HCT116 (cell line): ENCODE data around the gene DPYD. TPM values are rescaled to one million over a fixed set of nuclear protein-coding genes. Genes with fewer than 3 reads are reported as not detected.

Source experiments
- ATAC-seq: fragments of 200-7000 bp; cut with Tn5 transposase; 2 replicates; pipeline ENCODE4 v1.9.1; 2020; ENCODE audit warnings: mild to moderate bottlenecking, moderate library complexity
- BruUV-seq: library from RNA; stranded (reverse); fragments of 400-500 nt; replicated peaks from 2 replicates; lab custom pipeline; 2021; lab: Mats Ljungman, UMichigan
- CTCF ChIA-PET: fragments of 300-600 bp; sonication (Branson Sonifier 250); formaldehyde crosslinking; loops from one replicate; lab custom pipeline; 2021; ENCODE audit warnings: antibody characterized with exemption; lab: Charles Lee
- POLR2A ChIA-PET: fragments of 300-600, 350-600 bp; sonication (Branson Sonifier 250); formaldehyde crosslinking; loops from one replicate; lab custom pipeline; 2021; ENCODE audit warnings: antibody characterized with exemption; lab: Charles Lee
- RAD21 ChIA-PET, 2 experiments: fragments of 300-600 bp; sonication (Branson Sonifier 250); formaldehyde crosslinking; loops; one replicate each; lab custom pipeline; 2023; ENCODE audit warnings: low total read pairs in 2 of 2; ENCODE audit not compliant: uncharacterized antibody in 2 of 2, unreplicated experiment in 2 of 2, low non-redundant PET in 1 of 2; lab: Charles Lee
- DNase-seq: peaks from one replicate; pipeline ENCODE4 v3.0.0-alpha.2; 2010; ENCODE audit warnings: low read depth, low spot score
- H2AFZ ChIP-seq: fragments of 200-600 bp; shearing (Covaris generic), sonication (generic); 2 replicates; pipeline ENCODE4 v1.6.1; 2017; ENCODE audit warnings: low read depth, mixed run types, mixed read lengths, antibody characterized with exemption, low read length; ENCODE audit not compliant: poor library complexity, severe bottlenecking
- H3K27ac ChIP-seq: 2 replicates; pipeline ENCODE4 v1.5.1; 2012; ENCODE audit warnings: low read depth, low read length
- H3K27me3 ChIP-seq: fragments of 200-600 bp; sonication (generic); 2 replicates; pipeline ENCODE4 v1.6.1; 2016; ENCODE audit warnings: mixed run types, low read length, mixed read lengths; ENCODE audit not compliant: insufficient read depth
- H3K36me3 ChIP-seq, 2 experiments: fragments of 200-500 bp in 1 of 2; fragments of 200-600 bp in 1 of 2; sonication (Bioruptor generic) in 1 of 2; sonication (generic) in 1 of 2; 2 replicates each; pipeline versions ENCODE4 v1.5.1 to v1.6.1; 2014 to 2016; ENCODE audit warnings: low read length in 2 of 2, inconsistent platforms in 1 of 2, mixed read lengths in 1 of 2, mixed run types in 1 of 2; ENCODE audit not compliant: insufficient read depth in 2 of 2, control insufficient read depth in 1 of 2
- H3K4me1 ChIP-seq, 2 experiments: fragments of 200-600 bp in 1 of 2; sonication (generic) in 1 of 2; 2 replicates each; pipeline versions ENCODE4 v1.5.1 to v1.6.1; 2012 to 2017; ENCODE audit warnings: low read length in 2 of 2, inconsistent platforms in 1 of 2, mild to moderate bottlenecking in 1 of 2, mixed read lengths in 1 of 2, mixed run types in 1 of 2, moderate library complexity in 1 of 2; ENCODE audit not compliant: insufficient read depth in 2 of 2, control insufficient read depth in 1 of 2
- H3K4me2 ChIP-seq: fragments of 200-600 bp; sonication (generic); 2 replicates; pipeline ENCODE4 v1.6.1; 2017; ENCODE audit warnings: mixed run types, low read length, mixed read lengths
- H3K4me3 ChIP-seq, 2 experiments: fragments of 200-600 bp in 1 of 2; sonication (generic) in 1 of 2; replicated peaks in 1 of 2; 2 replicates each; pipeline ENCODE4 v1.5.1; 2011 to 2016; ENCODE audit warnings: low read length in 2 of 2, control low read depth in 1 of 2, low read depth in 1 of 2, mild to moderate bottlenecking in 1 of 2, mixed read lengths in 1 of 2, mixed run types in 1 of 2
- H3K79me2 ChIP-seq: fragments of 200-600 bp; sonication (generic); 2 replicates; pipeline ENCODE4 v1.6.1; 2017; ENCODE audit warnings: mild to moderate bottlenecking, mixed run types, low read length, moderate library complexity, mixed read lengths; ENCODE audit not compliant: insufficient read depth
- H3K9ac ChIP-seq: fragments of 200-600 bp; sonication (generic); 2 replicates; pipeline ENCODE4 v1.6.1; 2016; ENCODE audit warnings: low read length, mixed read lengths
- H3K9me2 ChIP-seq: fragments of 200-600 bp; sonication (generic), shearing (Covaris generic); 2 replicates; pipeline ENCODE4 v1.6.1; 2017; ENCODE audit warnings: mixed run types, mild to moderate bottlenecking, moderate library complexity; ENCODE audit not compliant: insufficient read depth
- H3K9me3 ChIP-seq, 2 experiments: fragments of 200-500 bp in 1 of 2; fragments of 200-600 bp in 1 of 2; sonication (Bioruptor generic) in 1 of 2; sonication (generic) in 1 of 2; 2 replicates each; pipeline ENCODE4 v1.6.1; 2014 to 2017; ENCODE audit warnings: low read length in 2 of 2, mixed read lengths in 2 of 2, inconsistent platforms in 1 of 2, low read depth in 1 of 2, mild to moderate bottlenecking in 1 of 2, mixed run types in 1 of 2, moderate library complexity in 1 of 2; ENCODE audit not compliant: control insufficient read depth in 1 of 2, insufficient read depth in 1 of 2
- H4K20me1 ChIP-seq: fragments of 200-600 bp; sonication (generic), shearing (Covaris generic); 2 replicates; pipeline ENCODE4 v1.6.1; 2017; ENCODE audit warnings: mixed run types, mild to moderate bottlenecking, moderate library complexity; ENCODE audit not compliant: insufficient read depth
- CBX3 ChIP-seq: IDR thresholded peaks from 2 replicates; pipeline ENCODE4 v1.6.1; 2012; ENCODE audit warnings: low read depth
- CEBPB ChIP-seq: IDR thresholded peaks from 2 replicates; pipeline ENCODE4 v1.6.1; 2012; ENCODE audit warnings: low read depth
- EGR1 ChIP-seq: IDR thresholded peaks from 2 replicates; pipeline ENCODE4 v1.6.1; 2012; ENCODE audit warnings: low read depth
- EZH2 ChIP-seq: fragments of 200-600 bp; sonication (generic); IDR thresholded peaks from 2 replicates; pipeline ENCODE4 v1.6.1; 2017; ENCODE audit warnings: antibody characterized with exemption, mixed run types
- FOSL1 ChIP-seq: IDR thresholded peaks from 2 replicates; pipeline ENCODE4 v1.6.1; 2012; ENCODE audit warnings: low read depth
- RAD21 ChIP-seq: IDR thresholded peaks from 2 replicates; pipeline ENCODE4 v1.6.1; 2012; ENCODE audit warnings: low read depth, mild to moderate bottlenecking
- SP1 ChIP-seq: IDR thresholded peaks from 2 replicates; pipeline ENCODE4 v1.6.1; 2012; ENCODE audit warnings: low read depth
- ZFX ChIP-seq: fragments of 450-650 bp; IDR thresholded peaks from 2 replicates; pipeline ENCODE4 v1.6.1; 2017
- ZNF274 ChIP-seq: fragments of 200-500 bp; sonication (Bioruptor generic); IDR thresholded peaks from 2 replicates; pipeline ENCODE4 v1.6.1; 2014; ENCODE audit warnings: mild to moderate bottlenecking, low read depth, low read length, inconsistent platforms
- intact Hi-C: fragments of 100-400 bp; cut with micrococcal nuclease; formaldehyde crosslinking; loops from 2 replicates; pipeline ENCODE4 v1.10.0; 2022
- total RNA-seq: library from RNA; stranded (reverse); gene quantifications from one replicate; pipeline ENCODE4 v1.2.1, GENCODE V29; 2021; ENCODE audit not compliant: unreplicated experiment
- TF ChIP-seq, protein P1 (sequence below): IDR thresholded peaks from 2 replicates; pipeline ENCODE4 v1.6.1; 2012; ENCODE audit warnings: low read depth
- TF ChIP-seq, protein P2 (sequence below): IDR thresholded peaks from 2 replicates; pipeline ENCODE4 v1.6.1; 2012
- TF ChIP-seq, protein P3 (sequence below): IDR thresholded peaks from 2 replicates; pipeline ENCODE4 v1.6.1; 2011; ENCODE audit warnings: mild to moderate bottlenecking, low read length, moderate library complexity; ENCODE audit not compliant: insufficient replicate concordance; ENCODE audit errors: extremely low read depth
- TF ChIP-seq, protein P4 (sequence below), 3 experiments: fragments of 200-600 bp in 1 of 3; sonication (generic) in 1 of 3; IDR thresholded peaks in 2 of 3; conservative IDR thresholded peaks in 1 of 3; 2 replicates each; pipeline ENCODE4 v1.5.1; 2012 to 2017; ENCODE audit warnings: low read depth in 2 of 3, low read length in 2 of 3, antibody characterized with exemption in 1 of 3, borderline replicate concordance in 1 of 3, control low read depth in 1 of 3, mild to moderate bottlenecking in 1 of 3, mixed read lengths in 1 of 3, mixed run types in 1 of 3, moderate library complexity in 1 of 3; ENCODE audit not compliant: insufficient read depth in 1 of 3
- TF ChIP-seq, protein P5 (sequence below): IDR thresholded peaks from 2 replicates; pipeline ENCODE4 v1.6.1; 2012

The DPYD gene
- total RNA-seq, 1 experiment from 2014 or later, result 1.7 TPM

DNA sequence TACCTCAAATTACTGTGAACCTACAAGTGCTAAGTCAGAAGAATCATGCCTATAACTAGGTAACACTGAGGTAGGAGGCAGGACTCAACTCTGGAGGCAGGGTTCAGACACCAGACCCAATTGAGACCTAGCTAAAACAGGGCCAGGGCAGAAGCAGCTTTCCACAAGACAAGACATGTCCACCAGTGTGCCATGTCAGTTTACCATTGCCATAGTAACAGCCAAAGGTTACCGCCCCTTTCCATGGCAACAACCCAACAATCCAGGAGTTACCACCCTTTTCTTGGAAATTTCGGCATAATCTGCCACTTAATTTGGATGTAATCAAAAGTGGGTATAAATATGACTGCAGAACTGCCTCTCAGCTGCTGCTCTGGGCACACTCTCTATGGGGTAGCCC is 432.3 kb downstream of the DPYD start:
- intact Hi-C loops, result no loop called here
- Histone ChIP-seq H3K27ac (no peak overlapping the region), H3K9me3 (no peaks in the 10 kb centered on the region), H3K27me3 (no peaks in the 10 kb centered on the region), H4K20me1 (no peaks in the 10 kb centered on the region), H2AFZ (no peak overlapping the region), H3K79me2 (no peaks in the 10 kb centered on the region), H3K36me3 (no peaks in the 10 kb centered on the region), H3K4me3 (no peak overlapping the region), H3K4me2 (no peak overlapping the region), H3K9ac (no peak overlapping the region), H3K9me2 (no peaks in the 10 kb centered on the region; the same call in 1 of the 2 replicates), H3K4me1 (peaks cover 0 to 4% of the 10 kb centered on the region in 2 experiments; a peak in 3 of 4 replicates)
- CTCF ChIA-PET, result no interaction called here
- RAD21 ChIA-PET, result no interaction called here
- BruUV-seq, result no TSS peak
- no peak for TF ChIP-seq CEBPB
- POLR2A ChIA-PET, result no interaction called here
- DNase-seq, result no peak
- ATAC-seq, result no peak

DNA sequence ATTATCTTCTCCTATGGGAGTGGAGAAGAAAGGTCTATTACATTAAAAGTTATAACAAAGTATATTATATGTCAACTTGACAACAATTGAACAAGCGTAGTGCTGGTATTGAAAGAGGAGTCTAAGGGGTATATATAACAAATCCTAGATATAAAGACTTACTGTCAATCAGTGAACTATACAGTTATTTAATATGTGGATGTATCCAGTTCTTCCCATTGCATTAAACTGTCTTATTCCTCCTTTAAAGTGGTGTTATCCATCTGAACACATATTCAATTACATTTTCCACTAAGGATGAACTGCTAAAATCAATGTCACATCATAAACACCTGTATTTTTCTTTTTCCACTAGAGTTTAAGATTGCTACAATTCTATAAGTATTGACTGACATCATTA is 438.8 kb downstream of the DPYD start:
- Histone ChIP-seq H3K27me3 (no peaks in the 10 kb centered on the region), H3K36me3 (no peaks in the 10 kb centered on the region), H3K9me2 (no peaks in the 10 kb centered on the region; the same call in 1 of the 2 replicates), H3K79me2 (no peaks in the 10 kb centered on the region), H3K9me3 (no peaks in the 10 kb centered on the region), H3K4me3 (no peak overlapping the region), H3K27ac (no peak overlapping the region), H2AFZ (no peak overlapping the region), H3K9ac (no peak overlapping the region), H3K4me1 (no peaks in the 10 kb centered on the region), H4K20me1 (no peaks in the 10 kb centered on the region), H3K4me2 (no peak overlapping the region)
- RAD21 ChIA-PET, result no interaction called here
- intact Hi-C loops, result no loop called here
- DNase-seq, result no peak
- no peak for ATAC-seq
- POLR2A ChIA-PET, result no interaction called here
- no TSS peak for BruUV-seq
- CTCF ChIA-PET, result no interaction called here
- no peak for TF ChIP-seq SP1
- TF ChIP-seq, protein P1, sequence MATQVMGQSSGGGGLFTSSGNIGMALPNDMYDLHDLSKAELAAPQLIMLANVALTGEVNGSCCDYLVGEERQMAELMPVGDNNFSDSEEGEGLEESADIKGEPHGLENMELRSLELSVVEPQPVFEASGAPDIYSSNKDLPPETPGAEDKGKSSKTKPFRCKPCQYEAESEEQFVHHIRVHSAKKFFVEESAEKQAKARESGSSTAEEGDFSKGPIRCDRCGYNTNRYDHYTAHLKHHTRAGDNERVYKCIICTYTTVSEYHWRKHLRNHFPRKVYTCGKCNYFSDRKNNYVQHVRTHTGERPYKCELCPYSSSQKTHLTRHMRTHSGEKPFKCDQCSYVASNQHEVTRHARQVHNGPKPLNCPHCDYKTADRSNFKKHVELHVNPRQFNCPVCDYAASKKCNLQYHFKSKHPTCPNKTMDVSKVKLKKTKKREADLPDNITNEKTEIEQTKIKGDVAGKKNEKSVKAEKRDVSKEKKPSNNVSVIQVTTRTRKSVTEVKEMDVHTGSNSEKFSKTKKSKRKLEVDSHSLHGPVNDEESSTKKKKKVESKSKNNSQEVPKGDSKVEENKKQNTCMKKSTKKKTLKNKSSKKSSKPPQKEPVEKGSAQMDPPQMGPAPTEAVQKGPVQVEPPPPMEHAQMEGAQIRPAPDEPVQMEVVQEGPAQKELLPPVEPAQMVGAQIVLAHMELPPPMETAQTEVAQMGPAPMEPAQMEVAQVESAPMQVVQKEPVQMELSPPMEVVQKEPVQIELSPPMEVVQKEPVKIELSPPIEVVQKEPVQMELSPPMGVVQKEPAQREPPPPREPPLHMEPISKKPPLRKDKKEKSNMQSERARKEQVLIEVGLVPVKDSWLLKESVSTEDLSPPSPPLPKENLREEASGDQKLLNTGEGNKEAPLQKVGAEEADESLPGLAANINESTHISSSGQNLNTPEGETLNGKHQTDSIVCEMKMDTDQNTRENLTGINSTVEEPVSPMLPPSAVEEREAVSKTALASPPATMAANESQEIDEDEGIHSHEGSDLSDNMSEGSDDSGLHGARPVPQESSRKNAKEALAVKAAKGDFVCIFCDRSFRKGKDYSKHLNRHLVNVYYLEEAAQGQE, result no peak
- TF ChIP-seq RAD21, result no peak
- no peak for TF ChIP-seq EGR1
- no peak for TF ChIP-seq ZNF274
- TF ChIP-seq, protein P2, sequence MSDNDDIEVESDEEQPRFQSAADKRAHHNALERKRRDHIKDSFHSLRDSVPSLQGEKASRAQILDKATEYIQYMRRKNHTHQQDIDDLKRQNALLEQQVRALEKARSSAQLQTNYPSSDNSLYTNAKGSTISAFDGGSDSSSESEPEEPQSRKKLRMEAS, result no peak
- no peak for TF ChIP-seq ZFX
- TF ChIP-seq, protein P3, sequence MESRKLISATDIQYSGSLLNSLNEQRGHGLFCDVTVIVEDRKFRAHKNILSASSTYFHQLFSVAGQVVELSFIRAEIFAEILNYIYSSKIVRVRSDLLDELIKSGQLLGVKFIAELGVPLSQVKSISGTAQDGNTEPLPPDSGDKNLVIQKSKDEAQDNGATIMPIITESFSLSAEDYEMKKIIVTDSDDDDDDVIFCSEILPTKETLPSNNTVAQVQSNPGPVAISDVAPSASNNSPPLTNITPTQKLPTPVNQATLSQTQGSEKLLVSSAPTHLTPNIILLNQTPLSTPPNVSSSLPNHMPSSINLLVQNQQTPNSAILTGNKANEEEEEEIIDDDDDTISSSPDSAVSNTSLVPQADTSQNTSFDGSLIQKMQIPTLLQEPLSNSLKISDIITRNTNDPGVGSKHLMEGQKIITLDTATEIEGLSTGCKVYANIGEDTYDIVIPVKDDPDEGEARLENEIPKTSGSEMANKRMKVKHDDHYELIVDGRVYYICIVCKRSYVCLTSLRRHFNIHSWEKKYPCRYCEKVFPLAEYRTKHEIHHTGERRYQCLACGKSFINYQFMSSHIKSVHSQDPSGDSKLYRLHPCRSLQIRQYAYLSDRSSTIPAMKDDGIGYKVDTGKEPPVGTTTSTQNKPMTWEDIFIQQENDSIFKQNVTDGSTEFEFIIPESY, result no peak
- TF ChIP-seq, protein P4, sequence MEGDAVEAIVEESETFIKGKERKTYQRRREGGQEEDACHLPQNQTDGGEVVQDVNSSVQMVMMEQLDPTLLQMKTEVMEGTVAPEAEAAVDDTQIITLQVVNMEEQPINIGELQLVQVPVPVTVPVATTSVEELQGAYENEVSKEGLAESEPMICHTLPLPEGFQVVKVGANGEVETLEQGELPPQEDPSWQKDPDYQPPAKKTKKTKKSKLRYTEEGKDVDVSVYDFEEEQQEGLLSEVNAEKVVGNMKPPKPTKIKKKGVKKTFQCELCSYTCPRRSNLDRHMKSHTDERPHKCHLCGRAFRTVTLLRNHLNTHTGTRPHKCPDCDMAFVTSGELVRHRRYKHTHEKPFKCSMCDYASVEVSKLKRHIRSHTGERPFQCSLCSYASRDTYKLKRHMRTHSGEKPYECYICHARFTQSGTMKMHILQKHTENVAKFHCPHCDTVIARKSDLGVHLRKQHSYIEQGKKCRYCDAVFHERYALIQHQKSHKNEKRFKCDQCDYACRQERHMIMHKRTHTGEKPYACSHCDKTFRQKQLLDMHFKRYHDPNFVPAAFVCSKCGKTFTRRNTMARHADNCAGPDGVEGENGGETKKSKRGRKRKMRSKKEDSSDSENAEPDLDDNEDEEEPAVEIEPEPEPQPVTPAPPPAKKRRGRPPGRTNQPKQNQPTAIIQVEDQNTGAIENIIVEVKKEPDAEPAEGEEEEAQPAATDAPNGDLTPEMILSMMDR (IDR thresholded peaks at IDR 0.05 in 2 of 3, conservative IDR thresholded peaks at IDR 0.05 in 1 of 3; ENCODE audit: borderline replicate concordance in 1 of 3, insufficient read depth in 1 of 3, low read depth in 2 of 3, low read length in 2 of 3), result no peak
- no peak for TF ChIP-seq FOSL1
- no peak for TF ChIP-seq CBX3
- TF ChIP-seq, protein P5, sequence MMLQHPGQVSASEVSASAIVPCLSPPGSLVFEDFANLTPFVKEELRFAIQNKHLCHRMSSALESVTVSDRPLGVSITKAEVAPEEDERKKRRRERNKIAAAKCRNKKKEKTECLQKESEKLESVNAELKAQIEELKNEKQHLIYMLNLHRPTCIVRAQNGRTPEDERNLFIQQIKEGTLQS, result no peak
- no peak for TF ChIP-seq EZH2
